HG03378 (cell line): ENCODE measurements around the gene MEF2C.
A peak's percentile ranks its signal among the peaks of the same experiment; 100 is the strongest.

ENCODE experiments used
- ATAC-seq: cut with Tn5 transposase; IDR thresholded peaks from one replicate; pipeline ENCODE4 v1.9.1; 2021; ENCODE audit warnings: mild to moderate bottlenecking, moderate library complexity; ENCODE audit not compliant: unreplicated experiment

The MEF2C gene

DNA sequence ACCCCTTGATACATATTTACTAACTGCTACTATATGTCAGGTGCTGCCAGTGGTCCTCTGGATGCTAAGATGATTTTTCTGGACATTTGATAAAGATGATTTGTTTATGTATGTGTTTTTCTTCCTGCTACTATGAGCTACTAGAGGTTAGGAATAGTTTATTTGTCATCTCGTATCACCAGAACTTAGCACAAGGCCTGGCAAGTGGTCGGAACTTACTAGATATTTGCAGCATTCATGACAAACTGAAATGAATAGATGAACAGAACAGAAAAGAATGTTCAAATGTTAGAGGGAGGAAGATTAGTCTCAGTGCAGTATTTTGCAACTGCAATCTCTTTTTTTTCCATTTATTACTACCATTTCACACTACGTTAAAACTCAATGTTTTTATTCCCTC lies 114.6 kb downstream of the MEF2C start:
- no peak for ATAC-seq

DNA sequence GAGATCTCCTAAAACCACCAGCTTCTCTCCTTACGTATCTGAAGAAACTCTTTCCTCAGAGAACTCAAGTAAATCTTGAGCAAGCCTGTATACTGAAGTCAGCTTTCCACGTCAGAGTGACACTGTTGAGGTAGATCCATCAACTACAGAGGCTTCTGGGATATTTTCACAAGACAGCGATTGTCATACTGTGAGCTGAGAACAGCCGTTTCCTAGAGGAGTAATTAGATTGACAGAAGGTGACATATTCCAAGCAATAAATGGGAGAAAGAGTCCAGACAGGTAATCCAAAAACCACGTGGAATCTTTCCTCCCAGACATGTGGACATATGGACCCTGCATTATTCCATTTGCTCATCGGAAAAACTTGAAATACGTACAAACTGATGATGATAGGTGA lies 117.2 kb downstream of the MEF2C start:
- ATAC-seq, result no peak

DNA sequence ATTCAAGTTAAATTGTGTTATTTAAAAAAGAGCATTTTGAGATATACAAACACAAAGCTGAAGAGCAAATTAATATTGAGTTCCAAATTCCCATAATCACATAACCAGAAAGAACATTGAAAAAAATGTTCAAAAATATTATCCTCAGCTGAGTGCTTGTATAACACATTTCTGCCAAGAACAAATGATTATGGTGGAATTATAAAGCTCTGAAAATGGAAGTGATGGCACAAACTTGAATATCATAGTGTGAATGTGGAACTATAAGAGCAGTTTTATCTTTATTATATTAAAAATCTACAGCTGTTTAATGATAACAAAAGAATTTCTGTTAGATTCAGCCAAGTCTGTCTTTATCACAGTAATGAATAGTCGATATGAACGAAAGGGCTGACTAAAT lies 117.8 kb downstream of the MEF2C start:
- ATAC-seq, result no peak

DNA sequence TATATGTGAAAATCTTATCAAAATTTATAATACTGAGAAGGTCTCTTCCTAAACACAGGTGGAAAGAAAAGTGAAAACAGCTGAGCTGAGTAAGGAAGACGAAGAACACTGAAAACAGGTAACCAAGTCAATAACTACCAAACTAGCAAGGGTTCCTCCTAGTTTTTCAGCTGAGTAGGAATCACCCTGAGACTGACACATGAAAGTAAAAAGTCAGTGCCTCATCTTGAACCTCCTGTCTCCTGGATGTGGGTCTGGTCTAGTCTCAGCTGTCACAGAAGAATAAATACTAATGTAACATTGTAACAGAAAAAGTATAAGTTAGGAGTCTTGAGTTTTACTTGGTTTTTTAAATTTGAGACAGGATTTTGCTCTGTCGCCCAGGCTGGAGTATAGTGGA lies 121.0 kb downstream of the MEF2C start:
- no peak for ATAC-seq

DNA sequence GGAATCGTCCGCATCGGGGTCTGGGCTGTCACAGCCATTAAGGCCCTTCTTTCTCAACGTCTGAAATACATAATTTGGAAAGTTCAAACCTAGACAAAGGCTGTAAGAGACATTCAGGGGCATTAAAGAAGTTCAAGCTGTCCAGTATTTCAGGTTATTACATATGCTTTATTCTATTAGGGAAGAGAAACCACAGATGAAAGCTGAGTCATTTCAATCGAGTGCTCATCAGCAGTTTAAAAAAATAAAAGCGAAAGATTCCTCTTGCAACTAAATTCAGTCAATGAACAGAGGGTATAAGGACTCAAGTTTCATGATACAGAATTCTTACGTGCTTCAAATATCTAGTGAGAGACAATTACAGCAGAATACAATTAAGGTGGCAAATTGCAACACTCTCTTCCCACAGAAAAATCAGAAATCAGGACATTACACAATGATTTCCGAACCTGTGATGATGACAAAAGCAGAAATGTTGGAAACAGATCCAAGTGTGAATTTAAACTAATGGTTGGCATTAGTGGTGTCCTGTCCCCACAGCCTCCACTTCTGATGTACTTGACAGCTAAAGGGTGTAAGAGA lies 121.6 kb downstream of the MEF2C start:
- ATAC-seq, result peak; percentile 55

DNA sequence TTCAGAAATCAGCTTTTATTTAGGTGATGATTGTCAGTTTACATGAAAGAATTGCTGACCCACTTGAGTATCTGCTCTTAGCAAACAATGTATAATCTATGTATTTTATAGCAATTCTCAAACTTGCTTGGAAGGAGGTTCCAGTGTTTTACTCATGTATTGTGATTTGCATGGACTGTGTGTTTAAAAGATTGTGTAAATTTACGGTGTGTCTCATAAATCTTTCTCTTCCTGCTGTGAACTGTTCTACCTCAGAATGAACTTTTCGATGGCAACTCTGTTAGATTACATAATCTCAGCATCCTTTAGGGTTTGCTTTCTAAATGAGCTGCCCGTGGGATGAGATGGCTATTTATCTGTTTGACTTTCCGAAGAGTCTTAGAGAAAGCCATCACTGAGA lies 122.5 kb downstream of the MEF2C start:
- ATAC-seq, result no peak

DNA sequence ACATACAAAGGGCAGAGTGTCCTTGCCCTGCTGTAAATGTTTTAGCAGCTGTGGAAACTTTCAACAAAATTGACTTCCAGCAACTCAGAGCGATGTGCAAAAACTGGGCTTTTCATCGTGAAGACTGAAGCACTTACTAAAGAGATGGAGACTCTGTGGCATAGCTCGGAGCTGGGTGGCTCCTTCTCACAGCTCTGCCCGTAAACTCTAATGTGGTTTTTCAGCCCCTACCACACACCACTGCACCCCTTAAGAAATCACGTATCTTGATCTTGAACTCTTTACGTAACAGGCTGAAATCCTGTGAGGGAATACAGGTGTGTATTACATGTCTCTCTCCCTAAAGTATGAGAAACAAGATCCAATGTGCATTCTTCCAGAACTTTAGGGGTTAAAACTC lies 124.4 kb downstream of the MEF2C start:
- no peak for ATAC-seq

DNA sequence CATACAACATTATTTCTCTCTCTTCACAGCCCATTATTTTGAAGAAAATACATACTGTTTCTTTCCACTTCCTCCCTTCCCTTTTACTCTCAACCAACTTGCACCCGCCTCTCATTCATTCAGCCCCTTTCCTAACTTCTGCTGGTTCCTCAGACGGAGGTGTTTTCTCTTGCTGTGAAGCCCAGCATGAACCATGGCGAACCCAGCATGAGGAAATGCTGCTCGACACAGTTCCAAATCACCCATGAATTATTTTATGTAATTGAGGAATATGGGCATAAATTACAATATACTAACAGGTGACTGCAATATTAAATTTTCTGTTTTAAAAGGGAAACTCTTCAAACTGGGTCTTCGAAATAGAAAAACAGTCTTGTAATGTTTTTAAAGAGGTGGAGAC lies 124.8 kb downstream of the MEF2C start:
- no peak for ATAC-seq

DNA sequence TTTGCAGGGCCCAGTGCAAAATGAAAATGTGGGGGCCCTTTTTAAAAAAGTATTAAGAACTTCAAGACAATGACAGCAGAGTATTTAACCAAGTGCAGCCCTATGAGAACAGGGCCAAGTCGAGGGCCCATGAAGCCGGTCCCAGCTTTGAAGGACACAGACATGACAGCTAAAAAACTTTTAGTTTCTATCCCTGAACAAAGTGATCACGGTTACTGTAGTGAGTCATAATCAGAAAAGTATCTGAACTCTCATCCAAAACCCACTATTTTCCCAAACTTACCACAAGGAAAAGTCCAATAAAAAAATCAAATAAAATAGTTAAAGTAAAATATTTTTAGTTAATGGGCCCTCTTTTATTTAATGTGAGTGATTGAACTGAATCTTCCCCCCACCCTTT lies 126.0 kb downstream of the MEF2C start:
- no peak for ATAC-seq

DNA sequence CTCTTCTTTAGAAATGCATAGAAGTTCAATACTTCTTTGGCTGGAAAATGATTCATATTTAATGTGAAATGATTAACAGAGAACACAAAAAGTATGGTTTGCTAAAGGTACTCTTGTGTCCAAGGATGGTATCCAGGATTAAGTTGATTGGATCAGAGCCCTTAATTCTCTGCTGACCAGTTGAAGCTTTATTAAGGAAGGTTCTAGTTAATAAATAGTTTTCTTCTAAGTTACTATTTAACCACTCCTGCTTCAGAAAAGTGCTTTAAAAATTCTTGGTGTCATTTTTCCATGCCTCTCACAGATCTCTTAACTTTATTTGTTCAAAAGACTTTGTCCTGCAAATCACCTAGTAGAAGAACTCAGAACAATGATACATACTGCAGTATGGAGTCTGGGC lies 134.3 kb downstream of the MEF2C start:
- ATAC-seq, result no peak

DNA sequence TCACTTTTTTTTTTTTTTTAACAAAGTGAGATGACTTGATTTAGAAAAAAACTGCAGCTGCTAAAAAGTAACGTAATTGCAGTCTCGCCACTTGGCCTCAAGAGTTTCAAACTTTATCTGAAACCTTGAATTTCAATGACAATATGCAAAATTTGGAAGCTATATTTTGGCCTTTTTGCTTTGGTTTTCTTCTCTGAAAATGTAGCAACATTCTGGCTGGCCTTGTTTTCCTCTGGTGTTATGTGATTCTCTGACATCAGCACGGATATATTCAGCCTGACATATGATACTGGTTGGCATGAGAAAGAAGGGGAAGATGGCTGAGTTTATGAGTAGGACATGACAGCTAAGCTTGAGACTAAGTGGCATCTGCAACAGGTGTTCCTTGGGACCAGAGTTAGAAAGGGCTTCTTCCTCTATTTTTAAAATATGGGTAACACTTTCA lies 136.5 kb downstream of the MEF2C start:
- ATAC-seq, result peak; percentile 74

DNA sequence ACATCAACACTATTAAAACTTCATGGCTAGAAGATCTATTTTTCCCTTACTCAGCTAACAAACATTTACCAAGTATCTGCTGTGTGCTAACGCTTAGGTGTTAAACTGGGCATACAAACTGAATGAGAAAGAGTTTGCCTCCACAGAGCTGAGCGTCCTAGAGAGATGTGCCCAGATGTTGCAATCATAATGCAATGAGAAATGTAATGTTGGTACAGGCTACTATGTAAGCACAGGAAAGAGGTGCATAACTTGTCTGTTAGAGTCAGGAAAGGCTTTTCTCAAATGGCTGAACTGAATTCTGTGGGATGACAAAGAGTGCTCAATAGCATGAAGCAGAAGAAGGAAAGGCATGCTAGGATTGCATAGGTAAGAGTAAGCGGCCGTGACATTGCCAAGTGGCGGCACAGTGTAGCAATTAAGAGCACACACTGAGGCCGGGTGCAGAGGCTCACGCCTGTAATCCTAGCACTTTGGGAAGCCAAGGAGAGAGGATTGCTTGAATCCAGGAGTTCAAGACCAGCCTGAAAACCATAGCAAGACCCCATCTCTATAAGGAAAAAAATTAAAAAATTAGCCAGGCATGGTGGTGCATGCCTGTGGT lies 137.8 kb downstream of the MEF2C start:
- ATAC-seq, result no peak

DNA sequence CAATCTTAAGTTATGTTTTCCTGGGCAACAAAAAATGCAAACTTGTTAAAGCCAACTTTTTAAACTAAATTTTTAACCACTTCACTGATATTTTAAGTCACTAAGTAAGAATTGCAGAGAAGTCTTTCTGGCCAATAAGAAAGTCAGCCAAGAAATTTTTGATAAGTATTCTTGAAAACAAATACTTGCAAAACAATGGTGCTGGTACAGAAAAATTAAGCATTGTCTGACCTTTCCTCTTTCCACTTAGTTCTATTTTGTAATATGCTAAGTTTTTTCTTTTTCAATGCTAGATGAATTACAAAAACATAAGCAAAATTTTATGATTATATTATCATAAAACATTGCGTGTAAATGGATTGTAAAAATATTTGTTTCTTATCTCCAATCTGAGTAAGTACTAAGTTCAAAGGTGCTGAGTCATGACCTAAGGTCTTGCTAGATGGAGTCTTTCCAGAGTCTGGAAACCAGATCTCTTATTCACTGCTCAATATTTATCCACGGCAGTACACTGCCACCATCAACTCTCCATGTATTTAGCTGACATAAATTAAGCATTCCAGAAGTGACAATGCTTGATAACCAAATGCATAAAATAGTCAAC lies 139.7 kb downstream of the MEF2C start:
- ATAC-seq, result no peak

DNA sequence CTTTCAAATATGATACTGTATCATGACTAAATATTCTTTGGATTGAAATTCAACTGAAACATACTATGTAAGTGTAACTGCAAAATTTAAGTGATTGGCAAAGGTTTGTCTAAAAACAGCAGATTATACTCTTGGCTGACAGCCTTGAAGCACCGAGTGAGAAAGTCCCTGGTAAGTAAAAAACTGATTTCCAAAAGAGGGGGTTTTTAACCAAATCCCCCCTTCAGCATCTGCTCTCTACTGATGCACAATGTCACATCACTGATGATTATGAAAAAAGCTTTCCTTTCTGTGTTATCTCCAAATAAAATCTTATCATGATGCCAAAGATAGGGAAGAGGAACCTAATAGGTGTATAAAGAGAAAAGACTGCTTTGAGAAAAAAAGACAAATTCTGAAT lies 141.0 kb downstream of the MEF2C start:
- ATAC-seq, result no peak

DNA sequence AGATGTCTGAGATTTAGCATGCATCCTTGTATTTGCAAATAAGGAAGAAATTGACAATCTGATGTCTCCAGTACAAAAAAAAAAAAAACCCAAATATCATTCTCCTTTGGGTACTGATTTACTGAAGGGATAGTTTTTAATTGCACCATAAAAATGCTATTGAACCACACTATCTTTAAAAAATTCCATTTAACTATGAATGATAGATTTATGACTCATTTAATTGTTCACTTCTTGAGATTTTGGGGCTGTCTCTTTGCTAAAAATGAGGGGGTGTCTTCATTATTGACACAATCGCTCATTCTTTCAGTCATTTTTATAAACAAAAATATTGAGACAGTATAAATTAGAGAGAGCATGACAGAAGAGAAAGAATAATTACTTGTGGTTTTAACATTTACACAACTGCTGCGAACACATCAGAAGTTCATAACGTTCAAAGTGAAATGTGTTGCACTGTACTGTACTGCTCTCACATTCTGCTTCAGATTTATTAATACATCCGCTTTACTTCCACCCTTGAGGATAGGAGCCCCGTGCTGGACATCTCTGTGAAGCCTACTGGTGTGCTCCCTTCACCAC lies 142.3 kb downstream of the MEF2C start:
- ATAC-seq, result no peak

DNA sequence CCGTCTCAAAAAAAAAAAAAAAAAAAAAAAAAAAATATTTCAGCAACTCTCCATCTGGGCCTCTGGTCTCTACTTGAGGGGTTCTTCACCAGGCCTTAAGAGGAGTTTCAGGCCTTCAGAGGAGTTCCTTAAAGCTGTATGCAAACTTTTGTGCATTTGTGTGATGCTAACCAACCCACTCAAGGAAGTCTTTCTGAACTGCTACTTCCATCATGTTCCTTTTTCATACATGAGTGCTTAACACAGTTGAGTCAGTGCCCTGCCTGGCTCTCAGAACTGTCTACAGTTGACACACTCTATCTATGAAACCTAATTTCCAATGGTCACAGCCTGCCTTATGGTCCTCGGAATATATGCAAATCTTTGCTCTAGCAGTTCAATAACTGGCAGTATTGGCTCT lies 146.5 kb downstream of the MEF2C start:
- peak; percentile 50 for ATAC-seq

DNA sequence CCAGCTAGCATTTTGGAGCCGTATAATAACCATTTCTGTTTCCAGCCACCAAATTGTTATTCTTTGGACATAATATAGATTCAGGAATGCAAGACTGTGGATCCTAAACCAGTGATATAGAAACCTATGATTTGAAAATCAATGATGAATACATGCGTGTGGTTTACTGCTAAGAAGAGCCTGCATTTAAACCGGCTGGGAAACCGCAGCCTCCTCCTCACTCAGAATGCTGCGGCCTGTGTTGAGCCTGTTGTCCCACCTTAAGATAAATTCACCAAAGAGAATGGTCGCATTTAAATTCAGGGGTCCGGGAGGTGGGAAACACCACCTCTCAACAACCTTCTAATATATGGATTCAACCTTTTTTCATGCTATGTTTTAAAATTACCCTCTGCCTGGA lies 148.0 kb downstream of the MEF2C start:
- ATAC-seq, result peak; percentile 18

DNA sequence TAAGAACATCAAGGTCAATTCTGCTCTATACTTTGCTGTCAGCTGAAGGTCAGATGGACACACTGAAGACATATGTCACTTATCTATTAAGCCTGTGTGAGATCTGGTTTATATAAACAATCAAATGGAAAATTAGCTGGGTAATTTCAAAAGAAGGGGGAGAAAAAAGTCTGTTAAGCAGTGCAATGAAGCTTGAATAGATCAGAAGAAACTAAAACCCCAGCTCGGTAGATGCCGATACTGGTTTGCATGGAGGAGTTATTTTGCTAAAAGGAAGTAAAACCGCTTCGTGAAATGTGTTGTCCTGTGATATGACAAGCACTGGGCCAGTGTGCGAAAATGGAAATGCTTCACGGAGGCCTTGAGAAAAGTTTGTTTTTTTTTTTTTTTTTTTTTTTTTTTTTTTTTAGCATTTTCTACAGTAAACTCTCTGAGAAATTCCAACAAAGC lies 148.8 kb downstream of the MEF2C start:
- ATAC-seq, result peak; percentile 65

DNA sequence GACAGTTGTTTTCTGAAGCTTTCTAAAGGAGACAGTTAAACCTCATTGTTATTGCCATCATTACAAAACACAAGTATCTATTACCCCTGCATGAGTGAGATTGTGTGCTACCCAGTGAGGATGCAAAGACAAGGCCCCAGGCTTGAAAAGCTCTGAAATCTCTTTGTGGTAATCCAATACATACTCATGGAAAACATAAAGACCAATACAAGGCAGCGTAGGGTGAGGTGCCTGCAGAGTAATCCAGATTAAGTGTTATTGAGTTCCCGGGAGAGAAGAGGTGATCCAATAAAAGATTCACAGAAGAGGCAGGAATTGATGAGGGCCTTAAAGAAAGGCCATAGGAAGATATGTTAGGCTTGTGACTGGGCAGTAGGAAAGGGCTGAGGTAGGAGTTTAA lies 150.1 kb downstream of the MEF2C start:
- ATAC-seq, result no peak

DNA sequence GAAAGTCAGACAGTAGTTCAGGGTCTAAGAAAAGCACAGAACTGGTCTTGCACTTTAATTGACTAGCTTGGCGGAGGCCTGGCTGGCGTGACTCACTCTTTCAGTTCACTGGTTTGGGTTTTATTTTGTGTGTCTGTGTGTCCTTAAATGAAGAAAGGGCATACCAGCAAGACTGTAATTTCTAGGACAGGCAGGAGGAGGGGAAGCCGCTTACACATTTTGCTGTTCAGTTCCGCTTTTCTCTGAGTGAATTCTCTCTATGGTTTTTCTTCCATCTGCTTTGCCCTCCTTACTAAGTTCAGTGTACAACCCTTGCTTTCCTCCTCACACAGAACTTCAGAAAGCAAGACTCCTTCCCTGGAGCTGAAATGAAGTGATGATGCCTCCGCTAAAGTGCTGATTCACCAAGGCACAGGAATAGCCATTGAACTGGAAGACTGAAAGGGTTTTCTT lies 150.8 kb downstream of the MEF2C start:
- peak; percentile 50 for ATAC-seq

DNA sequence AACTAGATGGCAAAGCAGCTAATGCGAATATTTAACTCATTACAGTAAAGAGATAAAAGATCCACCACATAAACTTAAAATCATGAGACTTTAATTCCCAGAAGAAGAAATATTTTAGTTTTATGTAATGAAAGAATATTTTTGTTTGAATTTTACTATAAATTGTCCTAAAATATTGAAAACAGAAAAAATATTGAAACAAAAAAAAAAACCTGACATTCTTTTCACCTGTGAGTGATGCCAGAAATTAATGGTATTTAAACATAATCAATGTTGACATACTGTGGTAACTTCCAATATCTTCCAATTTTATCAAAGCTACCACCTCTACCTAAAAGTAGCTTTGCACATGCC lies 153.2 kb downstream of the MEF2C start:
- ATAC-seq, result no peak

DNA sequence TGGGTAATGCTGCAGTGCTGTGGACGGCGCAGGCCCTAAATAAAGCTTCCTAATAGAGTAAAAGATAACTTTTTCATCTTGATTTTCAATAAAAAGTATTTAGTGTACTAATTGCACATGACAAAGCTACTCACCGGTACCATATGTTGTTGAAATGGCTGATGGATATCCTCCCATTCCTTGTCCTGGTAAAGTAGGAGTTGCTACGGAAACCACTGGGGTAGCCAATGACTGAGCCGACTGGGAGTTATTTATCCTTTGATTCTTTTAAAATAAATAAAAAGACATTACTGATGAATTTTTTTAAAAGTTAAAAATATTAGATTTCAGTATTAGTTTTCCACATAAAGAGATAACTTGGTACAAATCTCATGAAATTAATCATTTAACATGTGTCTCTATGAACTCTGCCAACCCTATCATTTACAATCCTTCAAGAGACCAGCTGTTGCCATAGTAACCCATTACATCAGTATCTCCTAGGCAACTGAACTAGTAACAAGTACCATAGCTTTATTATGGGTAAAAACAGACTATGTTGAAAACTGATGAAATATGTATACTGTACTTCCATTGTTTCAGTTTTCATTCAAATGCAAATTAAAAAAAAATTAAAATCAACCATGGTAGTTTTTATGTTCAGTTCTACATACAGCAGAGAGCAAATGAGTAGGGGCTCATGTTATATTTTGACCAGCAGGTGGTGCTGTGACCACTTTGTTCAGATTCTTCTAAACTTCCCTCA lies 153.7 kb downstream of the MEF2C start:
- ATAC-seq, result peak; percentile 34
